HL-60 (cell line): Measurements from ENCODE around the gene BAHCC1.
A peak's percentile ranks its signal among the peaks of the same experiment; 100 is the strongest.

Experiments
- DNase-seq, 2 experiments: peaks; one replicate each; pipeline ENCODE4 v3.0.0-alpha.2; 2010 to 2020; ENCODE audit warnings: low read depth in 1 of 2, low spot score in 1 of 2
- H3K27ac ChIP-seq: fragments of 250-450 bp; sonication (Bioruptor Pico); replicated peaks from 2 replicates; pipeline ENCODE4 v1.5.1; 2020; ENCODE audit warnings: mild to moderate bottlenecking, moderate library complexity
- H3K27me3 ChIP-seq: fragments of 250-450 bp; sonication (Bioruptor Pico); 2 replicates; pipeline ENCODE4 v1.5.1; 2021; ENCODE audit warnings: mild to moderate bottlenecking, moderate library complexity; ENCODE audit not compliant: insufficient read depth, poor library complexity, severe bottlenecking
- H3K4me3 ChIP-seq: replicated peaks from 2 replicates; pipeline ENCODE4 v1.5.1; 2011; ENCODE audit warnings: mild to moderate bottlenecking, control low read depth, low read length; ENCODE audit not compliant: insufficient read depth
- GABPA ChIP-seq: IDR thresholded peaks from 2 replicates; pipeline ENCODE4 v1.6.1; 2012; ENCODE audit warnings: low read depth
- POLR2AphosphoS5 ChIP-seq: IDR thresholded peaks from 2 replicates; pipeline ENCODE4 v1.6.1; 2012; ENCODE audit warnings: low read depth
- SPI1 ChIP-seq: IDR thresholded peaks from 2 replicates; pipeline ENCODE4 v1.6.1; 2012; ENCODE audit warnings: low read depth, mild to moderate bottlenecking, borderline replicate concordance
- TF ChIP-seq, protein P1 (sequence below): IDR thresholded peaks from 2 replicates; pipeline ENCODE4 v1.6.1; 2012; ENCODE audit warnings: low read depth; ENCODE audit not compliant: insufficient replicate concordance
- TF ChIP-seq, protein P2 (sequence below): IDR thresholded peaks from one replicate; pipeline ENCODE4 v1.5.1; 2011; ENCODE audit warnings: low read length, control low read depth, inconsistent platforms; ENCODE audit not compliant: insufficient read depth

Gene BAHCC1

DNA sequence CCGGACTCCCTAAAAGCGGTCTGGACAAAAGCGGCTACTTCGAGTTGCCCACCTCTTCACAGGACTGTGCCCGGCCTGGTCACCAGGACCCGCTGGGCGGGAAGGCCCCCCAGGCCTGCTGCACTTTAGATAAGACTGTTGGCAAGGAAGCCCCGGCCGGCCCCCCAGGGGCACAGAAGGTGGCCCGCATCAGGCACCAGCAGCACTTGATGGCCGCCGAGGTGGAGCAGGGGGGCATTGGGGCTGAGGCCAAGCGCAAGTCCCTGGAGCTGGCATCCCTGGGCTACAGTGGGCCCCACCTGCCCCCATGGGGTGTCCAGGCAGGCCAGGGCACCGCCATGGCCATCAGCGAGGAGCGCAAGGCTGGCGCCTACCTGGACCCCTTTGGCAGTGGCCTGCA is 47.5 kb downstream of the BAHCC1 start:
- TF ChIP-seq POLR2AphosphoS5 (no peak), GABPA (no peak), SPI1 (no peak)
- TF ChIP-seq, protein P1, sequence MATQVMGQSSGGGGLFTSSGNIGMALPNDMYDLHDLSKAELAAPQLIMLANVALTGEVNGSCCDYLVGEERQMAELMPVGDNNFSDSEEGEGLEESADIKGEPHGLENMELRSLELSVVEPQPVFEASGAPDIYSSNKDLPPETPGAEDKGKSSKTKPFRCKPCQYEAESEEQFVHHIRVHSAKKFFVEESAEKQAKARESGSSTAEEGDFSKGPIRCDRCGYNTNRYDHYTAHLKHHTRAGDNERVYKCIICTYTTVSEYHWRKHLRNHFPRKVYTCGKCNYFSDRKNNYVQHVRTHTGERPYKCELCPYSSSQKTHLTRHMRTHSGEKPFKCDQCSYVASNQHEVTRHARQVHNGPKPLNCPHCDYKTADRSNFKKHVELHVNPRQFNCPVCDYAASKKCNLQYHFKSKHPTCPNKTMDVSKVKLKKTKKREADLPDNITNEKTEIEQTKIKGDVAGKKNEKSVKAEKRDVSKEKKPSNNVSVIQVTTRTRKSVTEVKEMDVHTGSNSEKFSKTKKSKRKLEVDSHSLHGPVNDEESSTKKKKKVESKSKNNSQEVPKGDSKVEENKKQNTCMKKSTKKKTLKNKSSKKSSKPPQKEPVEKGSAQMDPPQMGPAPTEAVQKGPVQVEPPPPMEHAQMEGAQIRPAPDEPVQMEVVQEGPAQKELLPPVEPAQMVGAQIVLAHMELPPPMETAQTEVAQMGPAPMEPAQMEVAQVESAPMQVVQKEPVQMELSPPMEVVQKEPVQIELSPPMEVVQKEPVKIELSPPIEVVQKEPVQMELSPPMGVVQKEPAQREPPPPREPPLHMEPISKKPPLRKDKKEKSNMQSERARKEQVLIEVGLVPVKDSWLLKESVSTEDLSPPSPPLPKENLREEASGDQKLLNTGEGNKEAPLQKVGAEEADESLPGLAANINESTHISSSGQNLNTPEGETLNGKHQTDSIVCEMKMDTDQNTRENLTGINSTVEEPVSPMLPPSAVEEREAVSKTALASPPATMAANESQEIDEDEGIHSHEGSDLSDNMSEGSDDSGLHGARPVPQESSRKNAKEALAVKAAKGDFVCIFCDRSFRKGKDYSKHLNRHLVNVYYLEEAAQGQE = no peak
- TF ChIP-seq, protein P2, sequence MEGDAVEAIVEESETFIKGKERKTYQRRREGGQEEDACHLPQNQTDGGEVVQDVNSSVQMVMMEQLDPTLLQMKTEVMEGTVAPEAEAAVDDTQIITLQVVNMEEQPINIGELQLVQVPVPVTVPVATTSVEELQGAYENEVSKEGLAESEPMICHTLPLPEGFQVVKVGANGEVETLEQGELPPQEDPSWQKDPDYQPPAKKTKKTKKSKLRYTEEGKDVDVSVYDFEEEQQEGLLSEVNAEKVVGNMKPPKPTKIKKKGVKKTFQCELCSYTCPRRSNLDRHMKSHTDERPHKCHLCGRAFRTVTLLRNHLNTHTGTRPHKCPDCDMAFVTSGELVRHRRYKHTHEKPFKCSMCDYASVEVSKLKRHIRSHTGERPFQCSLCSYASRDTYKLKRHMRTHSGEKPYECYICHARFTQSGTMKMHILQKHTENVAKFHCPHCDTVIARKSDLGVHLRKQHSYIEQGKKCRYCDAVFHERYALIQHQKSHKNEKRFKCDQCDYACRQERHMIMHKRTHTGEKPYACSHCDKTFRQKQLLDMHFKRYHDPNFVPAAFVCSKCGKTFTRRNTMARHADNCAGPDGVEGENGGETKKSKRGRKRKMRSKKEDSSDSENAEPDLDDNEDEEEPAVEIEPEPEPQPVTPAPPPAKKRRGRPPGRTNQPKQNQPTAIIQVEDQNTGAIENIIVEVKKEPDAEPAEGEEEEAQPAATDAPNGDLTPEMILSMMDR = no peak
- Histone ChIP-seq H3K27me3 (no peaks in the 10 kb centered on the region), H3K4me3 (no peak overlapping the region), H3K27ac (no peak overlapping the region)
- DNase-seq = no peak

DNA sequence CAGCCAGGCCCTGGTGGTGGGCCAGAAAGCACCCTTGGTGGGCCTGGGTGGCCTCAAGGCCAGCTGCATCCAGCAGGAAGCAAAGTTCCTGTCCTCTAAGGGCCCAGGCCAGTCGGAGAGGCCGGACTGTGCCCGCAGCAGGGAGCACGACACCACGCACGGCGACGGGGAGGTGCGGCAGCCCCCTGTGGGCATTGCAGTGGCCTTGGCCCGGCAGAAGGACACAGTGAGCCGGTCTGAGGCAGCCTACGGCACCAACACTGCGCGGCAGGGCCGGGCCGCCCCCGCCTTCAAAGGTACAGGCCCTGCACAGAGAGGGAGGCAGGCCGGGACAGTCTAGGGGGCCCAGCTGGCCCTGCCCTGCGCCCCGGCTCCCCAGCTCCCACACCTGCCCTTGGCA is 48.0 kb downstream of the BAHCC1 start:
- H3K27ac ChIP-seq = no peak overlapping the region
- no peak overlapping the region for H3K4me3 ChIP-seq
- H3K27me3 ChIP-seq = no peaks in the 10 kb centered on the region
- DNase-seq = no peak
- no peak for TF ChIP-seq SPI1

DNA sequence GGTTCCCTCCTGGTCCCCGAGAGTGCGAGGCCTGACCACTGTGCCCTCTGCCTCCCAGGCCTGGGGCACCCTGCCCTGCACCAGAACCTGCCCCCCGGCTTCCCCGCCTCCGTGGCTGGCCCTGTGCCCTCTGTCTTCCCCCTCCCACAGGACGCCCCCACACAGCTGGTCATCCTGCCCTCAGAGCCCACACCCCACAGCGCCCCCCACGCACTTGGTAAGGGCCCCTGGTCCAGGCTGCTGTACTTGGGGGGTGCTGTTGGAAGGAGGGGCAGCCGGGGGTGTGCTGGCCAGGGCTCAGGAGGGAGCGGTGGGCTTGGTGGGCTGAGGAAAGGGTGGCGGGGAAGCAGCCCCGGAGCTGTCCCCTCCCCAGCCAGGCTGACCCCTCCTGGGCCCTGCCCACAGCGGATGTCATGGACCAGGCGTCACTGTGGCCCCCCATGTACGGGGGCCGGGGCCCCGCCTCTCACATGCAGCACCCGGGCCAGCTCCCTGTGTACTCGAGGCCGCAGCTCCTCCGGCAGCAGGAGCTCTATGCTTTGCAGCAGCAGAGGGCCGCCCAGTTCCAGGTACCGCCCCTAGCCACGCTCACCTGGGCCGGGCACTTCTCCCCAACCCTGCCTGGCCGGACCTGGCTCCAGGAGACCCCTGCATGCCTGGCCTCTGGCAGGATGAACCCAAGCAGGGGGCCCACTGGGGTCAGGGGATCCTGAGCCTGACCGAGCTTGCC is 49.5 kb downstream of the BAHCC1 start:
- DNase-seq = no peak
- H3K27me3 ChIP-seq = no peaks in the 10 kb centered on the region
- TF ChIP-seq SPI1 = no peak
- no peak for TF ChIP-seq POLR2AphosphoS5
- TF ChIP-seq, protein P2 = no peak
- TF ChIP-seq GABPA = no peak
- TF ChIP-seq, protein P1 = no peak
- no peak overlapping the region for H3K4me3 ChIP-seq
- H3K27ac ChIP-seq = no peak overlapping the region

DNA sequence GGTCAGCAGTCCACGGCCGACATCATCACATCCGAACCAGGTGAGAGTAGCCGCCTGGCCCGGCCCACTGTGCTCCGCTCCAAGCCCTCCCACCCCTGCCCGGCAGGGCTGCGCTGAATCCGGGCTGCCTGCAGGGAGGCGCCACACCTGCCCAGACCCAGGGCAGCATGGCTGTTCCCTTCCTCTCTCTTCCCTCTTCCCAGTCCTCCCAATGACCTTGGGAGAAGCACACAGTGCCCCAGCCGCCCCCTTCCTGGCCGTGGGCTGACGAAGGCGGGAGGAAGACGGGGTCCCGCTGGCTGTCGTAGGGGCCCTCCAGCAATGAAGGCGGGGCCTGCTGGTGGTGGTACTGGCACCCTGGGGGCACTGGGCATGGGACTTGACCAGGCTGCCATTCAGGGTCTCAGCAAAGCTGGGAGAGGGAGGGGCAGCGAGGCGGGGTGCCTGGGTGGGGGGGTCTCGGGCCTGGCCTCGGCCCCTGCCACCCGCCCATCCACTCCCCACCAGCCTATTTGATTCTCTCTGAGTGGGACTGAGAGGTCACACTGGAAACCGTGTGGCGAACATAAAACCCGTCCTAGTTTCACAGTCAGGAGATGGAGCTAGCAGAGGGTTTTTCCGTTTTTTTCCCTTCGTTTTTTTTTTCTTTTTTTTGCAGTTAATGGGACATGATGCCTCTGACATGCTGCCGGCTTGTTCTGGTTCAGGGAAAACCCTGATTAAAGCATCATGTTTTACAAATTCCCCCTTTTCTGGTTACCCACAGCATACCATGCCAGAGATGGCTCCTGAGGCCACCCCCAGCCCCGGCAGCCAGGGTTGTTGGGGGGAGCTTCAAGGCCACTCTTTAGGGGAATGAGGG is 50.6 kb downstream of the BAHCC1 start:
- H3K27me3 ChIP-seq = no peaks in the 10 kb centered on the region
- no peak overlapping the region for H3K4me3 ChIP-seq
- no peak for DNase-seq
- peak; percentile 18; the same call in 1 of the 2 replicates for TF ChIP-seq POLR2AphosphoS5
- TF ChIP-seq, protein P2 = no peak
- no peak overlapping the region for H3K27ac ChIP-seq
